ENCODE results near the gene RPLP1. TPM values are rescaled to one million over a fixed set of nuclear protein-coding genes. Genes with fewer than 3 reads are reported as not detected.

Gene RPLP1
- total RNA-seq, 4 donors from 2014 or later: 849 to 1,174 (median 925) TPM

DNA sequence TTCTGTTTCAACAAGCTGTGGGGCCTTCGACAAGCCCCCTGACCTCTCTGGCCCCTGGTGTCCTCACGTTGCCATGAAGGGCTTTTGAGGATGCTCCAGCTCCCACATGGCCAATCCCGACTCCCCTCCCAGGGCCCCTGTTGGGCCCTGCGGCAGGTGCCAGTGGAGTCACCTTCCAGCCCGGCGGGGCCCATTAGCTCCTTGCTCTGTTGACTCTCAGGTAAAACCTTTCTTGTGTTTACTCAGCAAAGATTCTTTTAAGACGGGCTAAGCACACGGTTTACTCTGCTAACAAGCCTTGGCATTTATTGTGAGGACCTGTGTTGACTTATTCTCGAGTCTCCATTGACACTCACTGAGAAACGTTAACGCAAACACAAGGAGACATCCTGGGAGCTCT lies 15.0 kb downstream of the RPLP1 start:
- Histone ChIP-seq H3K4me3 (no peak overlapping the region), H3K4me1 (peaks cover 7 to 8% of the 10 kb centered on the region in 2 donors), H3K27me3 (no peaks in the 10 kb centered on the region), H3K36me3 (no peaks in the 10 kb centered on the region), H3K9me3 (no peaks in the 10 kb centered on the region), H3K27ac (no peak overlapping the region)
- ATAC-seq (no peak), DNase-seq (no peak)
- intact Hi-C loops (cut with DNase I; ENCODE audit: low total_unique reads): loop anchor here (2.0 kb wide), 1 partner anchor 409 kb away; no protein-coding TSS in a partner anchor
- in situ Hi-C loops (cut with MboI; ENCODE audit: low sequenced_read_pairs in 4 of 4): no loop called here
- TF ChIP-seq POLR2A (IDR thresholded peaks at IDR 0.05): no peak
- TF ChIP-seq, protein P1, sequence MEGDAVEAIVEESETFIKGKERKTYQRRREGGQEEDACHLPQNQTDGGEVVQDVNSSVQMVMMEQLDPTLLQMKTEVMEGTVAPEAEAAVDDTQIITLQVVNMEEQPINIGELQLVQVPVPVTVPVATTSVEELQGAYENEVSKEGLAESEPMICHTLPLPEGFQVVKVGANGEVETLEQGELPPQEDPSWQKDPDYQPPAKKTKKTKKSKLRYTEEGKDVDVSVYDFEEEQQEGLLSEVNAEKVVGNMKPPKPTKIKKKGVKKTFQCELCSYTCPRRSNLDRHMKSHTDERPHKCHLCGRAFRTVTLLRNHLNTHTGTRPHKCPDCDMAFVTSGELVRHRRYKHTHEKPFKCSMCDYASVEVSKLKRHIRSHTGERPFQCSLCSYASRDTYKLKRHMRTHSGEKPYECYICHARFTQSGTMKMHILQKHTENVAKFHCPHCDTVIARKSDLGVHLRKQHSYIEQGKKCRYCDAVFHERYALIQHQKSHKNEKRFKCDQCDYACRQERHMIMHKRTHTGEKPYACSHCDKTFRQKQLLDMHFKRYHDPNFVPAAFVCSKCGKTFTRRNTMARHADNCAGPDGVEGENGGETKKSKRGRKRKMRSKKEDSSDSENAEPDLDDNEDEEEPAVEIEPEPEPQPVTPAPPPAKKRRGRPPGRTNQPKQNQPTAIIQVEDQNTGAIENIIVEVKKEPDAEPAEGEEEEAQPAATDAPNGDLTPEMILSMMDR (IDR thresholded peaks at IDR 0.05 in 4 of 5, conservative IDR thresholded peaks at IDR 0.05 in 1 of 5): no peak

DNA sequence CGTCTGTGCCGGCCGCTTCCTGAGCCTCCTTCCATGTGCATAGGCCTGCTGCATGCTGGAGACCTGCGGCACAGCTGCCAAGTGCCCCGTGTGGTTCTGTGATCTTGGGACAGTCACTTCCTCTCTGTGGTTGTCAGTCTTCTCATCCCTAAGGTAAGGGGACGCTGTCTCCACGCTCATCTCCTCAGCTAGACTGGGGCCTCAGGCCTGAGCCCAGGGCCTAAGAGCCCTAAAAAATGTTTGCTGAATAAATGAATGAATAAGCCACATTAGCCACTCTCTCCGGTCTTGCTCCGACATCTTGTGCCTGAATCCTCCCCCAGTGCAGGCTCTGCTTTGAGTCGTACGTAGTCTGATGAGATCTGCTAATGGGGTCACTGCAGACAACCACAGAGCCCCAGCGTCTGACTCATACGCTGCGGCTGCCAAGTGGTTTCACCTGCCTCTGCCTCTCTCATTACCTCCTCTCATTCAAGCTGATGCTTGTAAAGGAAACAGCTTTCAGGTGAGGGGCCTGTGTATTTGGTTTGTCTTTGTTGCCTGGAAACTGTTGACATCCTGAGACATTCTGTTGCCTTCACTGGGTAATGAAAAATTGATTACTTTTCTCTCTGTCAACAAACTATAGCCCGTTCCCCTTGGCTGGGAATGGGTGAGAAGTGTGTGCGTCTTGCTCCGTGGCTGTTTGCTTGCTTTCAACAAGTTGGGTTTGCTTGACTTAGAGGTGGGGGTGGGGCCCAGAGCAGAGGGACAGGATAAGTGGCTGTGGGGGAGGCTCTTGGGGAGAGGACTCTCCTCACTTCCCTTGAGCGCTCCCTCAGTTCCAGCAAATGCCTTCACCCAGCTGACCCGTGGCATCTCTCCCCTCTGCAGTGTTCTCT lies 15.9 kb downstream of the RPLP1 start:
- H3K4me3 ChIP-seq: no peak overlapping the region
- H3K27me3 ChIP-seq: no peaks in the 10 kb centered on the region
- no peak overlapping the region for H3K27ac ChIP-seq
- H3K9me3 ChIP-seq: no peaks in the 10 kb centered on the region
- DNase-seq (peak in 1 of 2 donors; percentile 49), ATAC-seq (peak; percentile 25 to 59)
- peaks cover 2 to 4% of the 10 kb centered on the region in 2 donors for H3K4me1 ChIP-seq
- intact Hi-C loops (cut with DNase I; ENCODE audit: low total_unique reads) (no loop called here), in situ Hi-C loops (cut with MboI; ENCODE audit: low sequenced_read_pairs in 4 of 4) (no loop called here)
- TF ChIP-seq, protein P1 (IDR thresholded peaks at IDR 0.05 in 4 of 5, conservative IDR thresholded peaks at IDR 0.05 in 1 of 5): no peak
- TF ChIP-seq POLR2A (IDR thresholded peaks at IDR 0.05): no peak
- no peaks in the 10 kb centered on the region for H3K36me3 ChIP-seq

DNA sequence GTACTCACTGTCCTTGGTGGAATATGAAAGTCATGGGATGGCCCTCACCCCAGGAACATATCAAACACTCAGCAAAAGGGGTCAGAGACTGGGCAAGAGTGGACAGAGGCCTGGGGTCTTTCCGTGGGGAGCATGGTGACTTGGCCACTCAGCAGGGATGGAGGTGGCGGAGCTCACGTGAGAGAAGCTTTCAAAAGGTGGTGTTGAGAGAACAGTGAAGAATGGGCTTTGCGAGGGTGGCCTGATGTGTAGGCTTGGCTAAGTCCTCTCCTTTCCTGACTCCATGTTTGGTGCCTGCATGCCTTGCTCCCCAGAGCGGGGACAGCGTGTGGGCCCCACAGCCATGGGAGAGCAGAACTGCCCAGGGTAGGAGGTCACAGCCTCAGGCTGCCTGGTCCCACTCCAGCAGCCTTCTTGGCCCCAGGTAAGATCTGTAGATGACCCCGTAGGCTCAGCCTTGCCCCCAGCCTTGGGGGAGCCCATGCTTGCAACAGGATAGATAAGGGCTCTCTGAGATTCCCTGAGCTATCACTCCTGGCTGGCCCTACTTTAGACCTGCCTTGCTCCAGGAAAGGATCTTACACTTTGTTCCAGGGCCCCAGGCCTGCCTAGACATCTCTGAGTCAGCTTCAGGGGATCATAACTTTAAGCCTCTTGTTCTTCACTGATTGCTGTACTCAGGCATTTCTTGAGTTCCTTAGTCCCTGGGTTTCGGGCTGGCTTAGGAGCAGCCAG lies 17.0 kb downstream of the RPLP1 start:
- in situ Hi-C loops (cut with MboI; ENCODE audit: low sequenced_read_pairs in 4 of 4): loop anchor here (5.0 to 10.0 kb wide), 2 partner anchors 1015 to 1018 kb away; no protein-coding TSS in a partner anchor
- H3K4me3 ChIP-seq: no peak overlapping the region
- ATAC-seq (no peak), DNase-seq (no peak)
- TF ChIP-seq, protein P1 (IDR thresholded peaks at IDR 0.05 in 4 of 5, conservative IDR thresholded peaks at IDR 0.05 in 1 of 5): no peak
- no peak for TF ChIP-seq POLR2A (IDR thresholded peaks at IDR 0.05)
- no peaks in the 10 kb centered on the region for H3K9me3 ChIP-seq
- intact Hi-C loops (cut with DNase I; ENCODE audit: low total_unique reads): loop anchor here (10.0 kb wide), 1 partner anchor 125 kb away; no protein-coding TSS in a partner anchor
- H3K36me3 ChIP-seq: no peaks in the 10 kb centered on the region
- H3K27me3 ChIP-seq: no peaks in the 10 kb centered on the region
- no peaks in the 10 kb centered on the region for H3K4me1 ChIP-seq
- H3K27ac ChIP-seq: no peak overlapping the region

DNA sequence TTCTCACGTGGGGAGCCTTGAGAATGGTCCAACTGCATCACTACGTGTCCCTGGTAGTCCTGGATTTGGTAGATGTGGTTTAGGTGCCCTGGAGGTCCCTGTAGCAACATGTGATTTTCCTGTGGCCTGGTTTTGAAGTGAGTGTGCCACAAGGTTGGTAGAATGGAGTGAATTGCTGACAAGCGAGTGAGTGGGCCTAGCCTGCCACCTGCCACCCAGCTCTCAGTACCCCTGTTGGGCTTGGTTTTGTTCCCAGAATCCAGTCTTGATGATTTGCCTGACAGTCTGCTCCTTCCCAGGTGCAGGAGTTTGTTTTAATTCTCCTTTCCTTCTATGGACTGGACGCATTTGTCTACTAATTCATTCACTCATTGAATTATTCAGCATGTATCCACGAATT lies 19.4 kb downstream of the RPLP1 start:
- in situ Hi-C loops (cut with MboI; ENCODE audit: low sequenced_read_pairs in 4 of 4): loop anchor here (5.0 to 10.0 kb wide), 2 partner anchors 1013 to 1015 kb away; no protein-coding TSS in a partner anchor
- no peak for TF ChIP-seq POLR2A (IDR thresholded peaks at IDR 0.05)
- TF ChIP-seq, protein P1 (IDR thresholded peaks at IDR 0.05 in 4 of 5, conservative IDR thresholded peaks at IDR 0.05 in 1 of 5): no peak

More for the DNA sequence above, 19.4 kb downstream of the RPLP1 start:
- Histone ChIP-seq H3K27ac (no peak overlapping the region), H3K36me3 (no peaks in the 10 kb centered on the region), H3K9me3 (no peaks in the 10 kb centered on the region), H3K4me1 (no peaks in the 10 kb centered on the region), H3K27me3 (no peaks in the 10 kb centered on the region), H3K4me3 (no peak overlapping the region)
- intact Hi-C loops (cut with DNase I; ENCODE audit: low total_unique reads): loop anchor here (10.0 kb wide), 1 partner anchor 123 kb away; no protein-coding TSS in a partner anchor
- no peak for DNase-seq
- ATAC-seq: no peak
